ENCODE data around the gene ROBO4. TPM values are rescaled to one million over a fixed set of nuclear protein-coding genes. Genes with fewer than 3 reads are reported as not detected.

Gene ROBO4
- total RNA-seq, 3 donors from 2014 or later = 4.8 to 8.4 (median 7.9) TPM

GRCh38 chr11:124918950-124919349 is 21.3 kb upstream of the ROBO4 start, which contains the start of gene HEPN1:
Gene HEPN1, plus strand, starts transcription at chr11:124919250.
- ATAC-seq = no peak
- intact Hi-C loops (cut with DNase I, micrococcal nuclease) = no loop called here

GRCh38 chr11:124917115-124917637 is 19.5 kb upstream of the ROBO4 start:
- no peak for DNase-seq
- no peak for ATAC-seq
- TF ChIP-seq CTCF (IDR thresholded peaks at IDR 0.05) = no peak

More at GRCh38 chr11:124918950-124919349, 21.3 kb upstream of the ROBO4 start, which contains the start of gene HEPN1:
- no peak for DNase-seq
- H3K4me1 ChIP-seq (ENCODE audit: low read depth) = no peaks in the 10 kb centered on the region
- no peak within 1 kb of the TSS for H3K4me3 ChIP-seq
- no peaks in the 10 kb centered on the region for H3K36me3 ChIP-seq (ENCODE audit: low read depth)
- no peaks in the 10 kb centered on the region for H3K9me3 ChIP-seq
- TF ChIP-seq CTCF (IDR thresholded peaks at IDR 0.05) = no peak

GRCh38 chr11:124916370-124916710 is 18.7 kb upstream of the ROBO4 start:
- H3K9me3 ChIP-seq = peaks cover 2% of the 10 kb centered on the region
- H3K4me3 ChIP-seq = no peak overlapping the region
- no peaks in the 10 kb centered on the region for H3K4me1 ChIP-seq (ENCODE audit: low read depth)
- no peak for TF ChIP-seq CTCF (IDR thresholded peaks at IDR 0.05)
- H3K36me3 ChIP-seq (ENCODE audit: low read depth) = no peaks in the 10 kb centered on the region
- no peak for ATAC-seq
- intact Hi-C loops (cut with DNase I, micrococcal nuclease) = no loop called here
- no peak for DNase-seq

More at GRCh38 chr11:124917115-124917637, 19.5 kb upstream of the ROBO4 start:
- Histone ChIP-seq H3K4me1 (ENCODE audit: low read depth) (no peaks in the 10 kb centered on the region), H3K9me3 (no peaks in the 10 kb centered on the region), H3K36me3 (ENCODE audit: low read depth) (no peaks in the 10 kb centered on the region), H3K4me3 (no peak overlapping the region)
- intact Hi-C loops (cut with DNase I, micrococcal nuclease) = no loop called here

GRCh38 chr11:124915541-124916369 is 18.1 kb upstream of the ROBO4 start:
- peaks cover 2% of the 10 kb centered on the region for H3K9me3 ChIP-seq
- H3K4me1 ChIP-seq (ENCODE audit: low read depth) = no peaks in the 10 kb centered on the region
- DNase-seq = no peak
- no peaks in the 10 kb centered on the region for H3K36me3 ChIP-seq (ENCODE audit: low read depth)
- TF ChIP-seq CTCF (IDR thresholded peaks at IDR 0.05) = no peak
- no peak overlapping the region for H3K4me3 ChIP-seq
- intact Hi-C loops (cut with DNase I, micrococcal nuclease) = no loop called here
- ATAC-seq = no peak

- Histone ChIP-seq H3K36me3 (ENCODE audit: low read depth) (no peaks in the 10 kb centered on the region), H3K4me3 (no peak overlapping the region), H3K4me1 (ENCODE audit: low read depth) (no peaks in the 10 kb centered on the region), H3K9me3 (no peaks in the 10 kb centered on the region)
- intact Hi-C loops (cut with DNase I, micrococcal nuclease) = no loop called here
- DNase-seq = no peak
- TF ChIP-seq CTCF (IDR thresholded peaks at IDR 0.05) = no peak
- ATAC-seq = no peak
Observed at GRCh38 chr11:124902616-124903015, 5.0 kb upstream of the ROBO4 start.
